Heart right ventricle (tissue), 16 donors: Measurements from ENCODE around the gene TRMU. TPM values are rescaled to one million over a fixed set of nuclear protein-coding genes. Genes with fewer than 3 reads are reported as not detected.

Experiments used
- ATAC-seq, 8 donors: fragments of 200-7000 bp; cut with Tn5 transposase; one replicate each; pipeline ENCODE4 v1.9.1; 2020; ENCODE audit warnings: mild to moderate bottlenecking in 8 of 8, moderate library complexity in 8 of 8, moderate number of reproducible peaks in 1 of 8
- DNase-seq, 2 donors: peaks; one replicate each; pipeline ENCODE4 v3.0.0-alpha.2; 2020
- H3K27ac ChIP-seq, 10 donors: fragments of 200-600 bp; sonication (generic) in 2 of 10; one replicate each; pipeline versions ENCODE4 v1.5.0 to v1.8.0; 2020 to 2022; ENCODE audit warnings: mild to moderate bottlenecking in 3 of 10
- H3K27me3 ChIP-seq, 7 donors: fragments of 200-600 bp; one replicate each; pipeline ENCODE4 v1.8.0; 2021 to 2022; ENCODE audit warnings: mild to moderate bottlenecking in 2 of 7
- H3K36me3 ChIP-seq, 9 donors: fragments of 200-600 bp; sonication (generic) in 1 of 9; one replicate each; pipeline versions ENCODE4 v1.5.0 to v1.8.0; 2020 to 2022; ENCODE audit warnings: mild to moderate bottlenecking in 2 of 9
- H3K4me1 ChIP-seq, 9 donors: fragments of 200-600 bp; sonication (generic) in 1 of 9; one replicate each; pipeline versions ENCODE4 v1.5.0 to v1.8.0; 2020 to 2022; ENCODE audit warnings: mild to moderate bottlenecking in 4 of 9
- H3K4me3 ChIP-seq, 10 donors: fragments of 200-600 bp; sonication (generic) in 2 of 10; one replicate each; pipeline versions ENCODE4 v1.5.0 to v1.8.0; 2020 to 2022; ENCODE audit warnings: mild to moderate bottlenecking in 7 of 10, moderate library complexity in 2 of 10
- H3K9me3 ChIP-seq, 11 donors: fragments of 200-600 bp in 10 of 11; sonication (generic) in 2 of 11; one replicate each; pipeline versions ENCODE4 v1.5.0 to v1.8.0; 2013 to 2022; ENCODE audit warnings: mild to moderate bottlenecking in 2 of 11, control low read depth in 1 of 11, moderate library complexity in 1 of 11
- CTCF ChIP-seq, 9 donors: fragments of 200-600 bp; sonication (generic) in 2 of 9; IDR thresholded peaks; one replicate each; pipeline versions ENCODE4 v1.5.0 to v1.8.0; 2021 to 2022; ENCODE audit warnings: antibody characterized with exemption in 9 of 9, mild to moderate bottlenecking in 5 of 9, moderate library complexity in 1 of 9
- WGBS, 2 donors: extraction: QIAGEN DNeasy Blood & Tissue Kit; methylation state at CpG; one replicate each; pipeline ENCODE4 v1.1.7; 2013; ENCODE audit warnings: inconsistent platforms in 1 of 2; 5-methylcytosine and 5-hydroxymethylcytosine counted together
- intact Hi-C, 10 donors: fragments of 100-400 bp; cut with DNase I; formaldehyde crosslinking; loops; one replicate each; pipeline versions ENCODE4 v1.11.1 to v1.14.2; 2022
- polyA plus RNA-seq, 2 donors: library from polyadenylated mRNA; stranded (reverse); fragments of 200-250 nt; gene quantifications; one replicate each; pipeline ENCODE4 v1.2.3, GENCODE V29; 2013
- total RNA-seq, 10 donors: library from RNA; stranded (reverse); fragmentation: NEBNext Ultra II Directional in 3 of 10; extraction: Animal tissue kit (Norgen Biotek cat#: 25700) in 3 of 10; gene quantifications; one replicate each; pipeline versions ENCODE4 v1.2.1 to v1.2.4, GENCODE V29; 2021 to 2023
- donor health status: Arrhythmogenic right ventricular cardiomyopathy.
- donor health status: ischemic (EF 13 %, LVEDD 7.1; RV severe dilation, severe dysfunction).
- donor health status: healthy with polysubstance abuse.
- donor health status: DM: no; HTN: yes; CAD: no.
- donor health status: DM: no; HTN: no; CAD: no.
- donor health status: ischemic (EF 25% LVEDD 6.9; RV normal size, moderate dysfunction).
- donor health status: ischemic (EF 25% LVEDD 5.7; RV mildly dilated, moderate dysfunction).
- donor health status: healthy.
- donor health status: DM: yes; HTN: yes; CAD: no.
- donor health status: Ischemic cardiomyopathy.
- donor health status: ischemic (EF 35%, LVEDD 5.7; RV mildly dilated, moderate dysfunction).
- donor health status: nonischemic (EF 11% LVEDD 7.7; RV severe dilation, severe dysfunction).
- donor health status: DM: yes; HTN: yes; CAD: no.
- donor health status: PGD.
- donor health status: ischemic (EF 29% LVEDD 5.4; RV normal size, mild dysfunction).
- donor health status: nonischemic (EF 23%, LVEDD 6.1; RV moderate dilation, normal function).

The TRMU gene
- total and polyA plus RNA-seq, 12 donors, result 22.1 to 80.5 (median 31.1) TPM

GRCh38 chr22:46337870-46338269, 2.4 kb downstream of the TRMU start:
- ATAC-seq, result no peak
- Histone ChIP-seq H3K9me3 (no peaks in the 10 kb centered on the region), H3K27ac (no peak overlapping the region), H3K4me1 (peaks cover 6 to 36% (median 20%) of the 10 kb centered on the region in 9 donors), H3K36me3 (peaks cover 0 to 56% (median 18%) of the 10 kb centered on the region in 9 donors), H3K4me3 (no peak overlapping the region), H3K27me3 (no peaks in the 10 kb centered on the region)
- TF ChIP-seq CTCF (IDR thresholded peaks at IDR 0.05), result no peak
- intact Hi-C loops, result no loop called here
- DNase-seq, result no peak
- 72 to 74% methylated on average over 9 of the region's 9 CpGs for WGBS, 2 donors

GRCh38 chr22:46338636-46339035, 3.1 kb downstream of the TRMU start:
- Histone ChIP-seq H3K36me3 (peaks cover 0 to 64% (median 18%) of the 10 kb centered on the region in 9 donors), H3K9me3 (no peaks in the 10 kb centered on the region), H3K27me3 (no peaks in the 10 kb centered on the region), H3K27ac (no peak overlapping the region), H3K4me3 (no peak overlapping the region), H3K4me1 (peaks cover 6 to 36% (median 20%) of the 10 kb centered on the region in 9 donors)
- WGBS, 2 donors, result 88 to 91% methylated on average over 8 of the region's 8 CpGs
- no peak for TF ChIP-seq CTCF (IDR thresholded peaks at IDR 0.05)
- no peak for DNase-seq
- ATAC-seq, result no peak
- intact Hi-C loops, result no loop called here

GRCh38 chr22:46339956-46340355, 4.4 kb downstream of the TRMU start:
- H3K36me3 ChIP-seq, result peaks cover 0 to 77% (median 19%) of the 10 kb centered on the region in 9 donors
- ATAC-seq, result no peak
- no peak for TF ChIP-seq CTCF (IDR thresholded peaks at IDR 0.05)
- no peaks in the 10 kb centered on the region for H3K27me3 ChIP-seq
- H3K27ac ChIP-seq, result no peak overlapping the region
- H3K9me3 ChIP-seq, result no peaks in the 10 kb centered on the region
- peaks cover 6 to 32% (median 17%) of the 10 kb centered on the region in 9 donors for H3K4me1 ChIP-seq
- WGBS, 2 donors, result 93 to 96% methylated on average over 5 of the region's 5 CpGs
- intact Hi-C loops, result no loop called here
- DNase-seq, result no peak
- H3K4me3 ChIP-seq, result no peak overlapping the region

GRCh38 chr22:46340676-46341075, 5.2 kb downstream of the TRMU start:
- H3K27me3 ChIP-seq, result no peaks in the 10 kb centered on the region
- intact Hi-C loops, result no loop called here
- H3K4me1 ChIP-seq, result peaks cover 7 to 31% (median 17%) of the 10 kb centered on the region in 9 donors
- H3K27ac ChIP-seq, result no peak overlapping the region
- H3K4me3 ChIP-seq, result no peak overlapping the region
- WGBS, 2 donors, result 89 to 91% methylated on average over 12 to 13 of the region's 13 CpGs
- no peaks in the 10 kb centered on the region for H3K9me3 ChIP-seq
- TF ChIP-seq CTCF (IDR thresholded peaks at IDR 0.05), result no peak
- DNase-seq (no peak), ATAC-seq (no peak)
- peaks cover 0 to 84% (median 21%) of the 10 kb centered on the region in 9 donors for H3K36me3 ChIP-seq
